ENCODE data around the gene SINHCAF. TPM values are rescaled to one million over a fixed set of nuclear protein-coding genes. Genes with fewer than 3 reads are reported as not detected.

SINHCAF gene
- total and polyA plus RNA-seq, 12 donors, result 5.7 to 16.9 (median 10.1) TPM

DNA sequence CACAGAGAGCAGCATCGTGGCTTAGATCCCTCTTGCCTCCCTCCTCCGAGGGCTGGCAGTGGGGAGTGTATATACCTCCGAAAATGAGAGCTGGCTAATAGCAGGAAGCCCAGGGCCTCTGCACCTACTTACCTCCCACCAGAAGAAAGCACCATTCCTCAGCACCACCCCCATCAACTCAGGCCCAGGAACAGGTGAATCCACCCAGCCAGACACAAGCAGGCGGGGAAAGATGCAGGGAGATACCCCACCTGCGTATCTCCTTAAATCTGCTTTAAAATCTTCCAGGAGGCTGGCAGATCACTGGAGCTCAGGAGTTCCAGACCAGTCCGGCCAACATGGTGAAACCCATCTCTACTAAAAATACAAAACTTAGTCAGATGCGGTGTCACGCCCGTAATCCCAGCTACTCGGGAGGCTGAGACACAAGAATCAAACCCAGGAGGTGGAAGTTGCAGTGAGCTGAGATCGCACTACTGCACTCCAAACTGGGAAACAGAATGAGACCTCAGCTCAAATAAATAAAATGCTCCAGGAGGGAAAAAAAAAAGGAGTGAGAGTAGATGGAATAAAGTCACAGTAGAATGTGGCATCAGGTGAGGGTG, 93.5 kb downstream of the SINHCAF start:
- no peak for ATAC-seq
- whole genome bisulfite sequencing, 2 donors, result 78 to 83% methylated on average over 11 of the region's 11 CpGs
- Histone ChIP-seq H3K4me3 (no peak overlapping the region), H3K36me3 (no peaks in the 10 kb centered on the region), H3K27ac (no peak overlapping the region), H3K4me1 (peaks cover 0 to 17% (median 0%) of the 10 kb centered on the region in 9 donors), H3K27me3 (peaks cover 0 to 41% (median 18%) of the 10 kb centered on the region in 7 donors), H3K9me3 (peaks cover 0 to 5% (median 0%) of the 10 kb centered on the region in 11 donors)
- TF ChIP-seq, protein P1, sequence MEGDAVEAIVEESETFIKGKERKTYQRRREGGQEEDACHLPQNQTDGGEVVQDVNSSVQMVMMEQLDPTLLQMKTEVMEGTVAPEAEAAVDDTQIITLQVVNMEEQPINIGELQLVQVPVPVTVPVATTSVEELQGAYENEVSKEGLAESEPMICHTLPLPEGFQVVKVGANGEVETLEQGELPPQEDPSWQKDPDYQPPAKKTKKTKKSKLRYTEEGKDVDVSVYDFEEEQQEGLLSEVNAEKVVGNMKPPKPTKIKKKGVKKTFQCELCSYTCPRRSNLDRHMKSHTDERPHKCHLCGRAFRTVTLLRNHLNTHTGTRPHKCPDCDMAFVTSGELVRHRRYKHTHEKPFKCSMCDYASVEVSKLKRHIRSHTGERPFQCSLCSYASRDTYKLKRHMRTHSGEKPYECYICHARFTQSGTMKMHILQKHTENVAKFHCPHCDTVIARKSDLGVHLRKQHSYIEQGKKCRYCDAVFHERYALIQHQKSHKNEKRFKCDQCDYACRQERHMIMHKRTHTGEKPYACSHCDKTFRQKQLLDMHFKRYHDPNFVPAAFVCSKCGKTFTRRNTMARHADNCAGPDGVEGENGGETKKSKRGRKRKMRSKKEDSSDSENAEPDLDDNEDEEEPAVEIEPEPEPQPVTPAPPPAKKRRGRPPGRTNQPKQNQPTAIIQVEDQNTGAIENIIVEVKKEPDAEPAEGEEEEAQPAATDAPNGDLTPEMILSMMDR (IDR thresholded peaks at IDR 0.05), result no peak
- intact Hi-C loops (cut with DNase I), result loop anchor here in 6 of 10 donors (5.0 to 10.0 kb wide), 5 partner anchors 118 to 388 kb away; no protein-coding TSS in a partner anchor
- DNase-seq, result no peak

DNA sequence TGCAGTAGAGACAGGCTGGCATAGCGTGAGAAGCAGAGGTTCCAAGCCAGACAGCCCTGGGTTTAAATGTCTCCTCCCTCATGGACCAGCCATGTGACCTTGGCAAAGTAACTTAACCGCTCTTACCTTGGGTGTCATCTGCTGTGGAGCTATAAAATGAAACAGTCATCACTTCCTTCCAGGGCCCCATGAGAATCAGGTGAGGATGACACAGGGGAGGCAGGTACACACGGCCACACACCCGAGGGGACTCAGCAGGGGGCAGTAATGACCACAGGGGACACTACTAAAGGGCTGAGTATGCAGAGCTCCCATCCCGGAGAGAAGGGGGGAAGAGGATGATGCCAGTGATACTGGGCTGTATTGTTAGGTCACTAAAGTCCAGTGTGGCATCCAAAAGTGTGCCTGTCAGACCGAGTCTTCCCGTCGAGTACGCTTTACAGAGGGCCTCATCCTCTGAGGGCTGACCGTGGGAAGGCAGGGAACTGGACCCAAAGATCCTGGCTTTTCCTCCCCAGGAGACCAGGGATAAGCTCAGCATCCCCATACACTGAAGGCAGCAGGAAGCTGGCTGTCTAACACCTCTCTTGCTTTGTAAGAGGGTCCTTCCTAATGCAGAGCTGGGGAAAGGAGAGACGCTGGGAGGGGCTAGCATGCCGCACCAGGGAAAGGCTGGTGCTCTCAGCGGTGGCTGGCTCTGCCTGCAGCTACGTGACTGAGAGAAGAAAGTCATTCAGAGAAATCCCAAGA, 94.2 kb downstream of the SINHCAF start:
- H3K4me1 ChIP-seq, result peaks cover 0 to 17% (median 0%) of the 10 kb centered on the region in 9 donors
- intact Hi-C loops (cut with DNase I), result loop anchor here in 6 of 10 donors (5.0 to 10.0 kb wide), 5 partner anchors 117 to 387 kb away; no protein-coding TSS in a partner anchor
- H3K27me3 ChIP-seq, result peaks cover 0 to 34% (median 11%) of the 10 kb centered on the region in 7 donors
- H3K4me3 ChIP-seq, result no peak overlapping the region
- no peak overlapping the region for H3K27ac ChIP-seq
- ATAC-seq, result no peak
- TF ChIP-seq, protein P1 (IDR thresholded peaks at IDR 0.05), result no peak
- peaks cover 0 to 5% (median 0%) of the 10 kb centered on the region in 11 donors for H3K9me3 ChIP-seq
- H3K36me3 ChIP-seq, result no peaks in the 10 kb centered on the region
- WGBS, 2 donors, result 75 to 80% methylated on average over 14 of the region's 14 CpGs
- no peak for DNase-seq

Data from heart right ventricle (tissue), 16 donors.